Measurements from ENCODE around the gene SLC35B2. TPM values are rescaled to one million over a fixed set of nuclear protein-coding genes. Genes with fewer than 3 reads are reported as not detected.

Gene SLC35B2
- total RNA-seq, 1 experiment from 2014 or later, result 105 TPM

DNA sequence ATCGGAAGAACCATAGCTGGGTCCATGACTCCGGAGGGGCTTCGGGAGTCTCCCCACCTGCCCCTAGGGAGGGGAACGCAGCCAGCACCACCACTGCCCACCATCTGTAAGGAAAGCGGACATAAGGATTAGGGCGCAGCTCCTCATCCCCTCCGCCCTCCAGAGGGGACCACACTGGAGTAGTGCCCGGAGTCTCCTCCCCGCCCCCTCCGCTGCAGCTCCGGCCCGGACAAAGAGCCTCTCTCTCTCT lies 628 bp downstream of the SLC35B2 start:
- intact Hi-C loops (cut with micrococcal nuclease; ENCODE audit: unreplicated experiment), result loop anchor here (10.0 kb wide), 1 partner anchor 162 kb away; no protein-coding TSS in a partner anchor
- Histone ChIP-seq H3K27me3 (ENCODE audit: control insufficient read depth, insufficient read depth, low read length) (no peaks in the 10 kb centered on the region), H3K36me3 (ENCODE audit: control insufficient read depth, insufficient read depth, low read length) (peaks cover 22% of the 10 kb centered on the region), H3K9me3 (ENCODE audit: control insufficient read depth, insufficient read depth, low read depth, low read length) (no peaks in the 10 kb centered on the region), H3K27ac (ENCODE audit: low read length) (peak overlapping the region; percentile 83), H3K4me1 (ENCODE audit: control insufficient read depth, insufficient read depth, low read length) (peaks cover 41% of the 10 kb centered on the region), H3K4me3 (ENCODE audit: low read depth in 2 of 2, low read length in 2 of 2) (peak overlapping the region; percentile 87 to 95)
- DNase-seq (ENCODE audit: low read depth, low spot score), result no peak
- ChIA-PET CTCF (interaction anchor here (0.7 to 1.3 kb wide), 2 partner anchors 32 to 84 kb away, joined by 4 to 5 read pairs; no protein-coding TSS in a partner anchor), POLR2A (interaction anchor here (0.5 to 0.8 kb wide), 4 partner anchors 9 to 752 kb away, joined by 3 to 13 read pairs (median 5); no protein-coding TSS in a partner anchor)
- ATAC-seq, result no peak
- TF ChIP-seq, protein P1, sequence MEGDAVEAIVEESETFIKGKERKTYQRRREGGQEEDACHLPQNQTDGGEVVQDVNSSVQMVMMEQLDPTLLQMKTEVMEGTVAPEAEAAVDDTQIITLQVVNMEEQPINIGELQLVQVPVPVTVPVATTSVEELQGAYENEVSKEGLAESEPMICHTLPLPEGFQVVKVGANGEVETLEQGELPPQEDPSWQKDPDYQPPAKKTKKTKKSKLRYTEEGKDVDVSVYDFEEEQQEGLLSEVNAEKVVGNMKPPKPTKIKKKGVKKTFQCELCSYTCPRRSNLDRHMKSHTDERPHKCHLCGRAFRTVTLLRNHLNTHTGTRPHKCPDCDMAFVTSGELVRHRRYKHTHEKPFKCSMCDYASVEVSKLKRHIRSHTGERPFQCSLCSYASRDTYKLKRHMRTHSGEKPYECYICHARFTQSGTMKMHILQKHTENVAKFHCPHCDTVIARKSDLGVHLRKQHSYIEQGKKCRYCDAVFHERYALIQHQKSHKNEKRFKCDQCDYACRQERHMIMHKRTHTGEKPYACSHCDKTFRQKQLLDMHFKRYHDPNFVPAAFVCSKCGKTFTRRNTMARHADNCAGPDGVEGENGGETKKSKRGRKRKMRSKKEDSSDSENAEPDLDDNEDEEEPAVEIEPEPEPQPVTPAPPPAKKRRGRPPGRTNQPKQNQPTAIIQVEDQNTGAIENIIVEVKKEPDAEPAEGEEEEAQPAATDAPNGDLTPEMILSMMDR (IDR thresholded peaks at IDR 0.05), result no peak
- no peak for TF ChIP-seq SIN3A (IDR thresholded peaks at IDR 0.05; ENCODE audit: borderline replicate concordance, insufficient read depth, low read depth, low read length)
- TF ChIP-seq POLR2AphosphoS5 (IDR thresholded peaks at IDR 0.05; ENCODE audit: low read depth, low read length), result no peak
- TF ChIP-seq TCF7L2 (IDR thresholded peaks at IDR 0.05; ENCODE audit: low read depth, low read length), result 0 out of 2 replicates have a peak, but pooled peaks have one; percentile 3
- TF ChIP-seq REST (IDR thresholded peaks at IDR 0.05; ENCODE audit: insufficient read depth in 1 of 2, low read depth in 2 of 2, low read length in 1 of 2), result no peak
- no TSS peak for BruUV-seq (replicated peaks)
- in situ Hi-C loops (cut with HindIII; ENCODE audit: low pct_unique_long_range_greater_than_20kb, low sequenced_read_pairs), result no loop called here

DNA sequence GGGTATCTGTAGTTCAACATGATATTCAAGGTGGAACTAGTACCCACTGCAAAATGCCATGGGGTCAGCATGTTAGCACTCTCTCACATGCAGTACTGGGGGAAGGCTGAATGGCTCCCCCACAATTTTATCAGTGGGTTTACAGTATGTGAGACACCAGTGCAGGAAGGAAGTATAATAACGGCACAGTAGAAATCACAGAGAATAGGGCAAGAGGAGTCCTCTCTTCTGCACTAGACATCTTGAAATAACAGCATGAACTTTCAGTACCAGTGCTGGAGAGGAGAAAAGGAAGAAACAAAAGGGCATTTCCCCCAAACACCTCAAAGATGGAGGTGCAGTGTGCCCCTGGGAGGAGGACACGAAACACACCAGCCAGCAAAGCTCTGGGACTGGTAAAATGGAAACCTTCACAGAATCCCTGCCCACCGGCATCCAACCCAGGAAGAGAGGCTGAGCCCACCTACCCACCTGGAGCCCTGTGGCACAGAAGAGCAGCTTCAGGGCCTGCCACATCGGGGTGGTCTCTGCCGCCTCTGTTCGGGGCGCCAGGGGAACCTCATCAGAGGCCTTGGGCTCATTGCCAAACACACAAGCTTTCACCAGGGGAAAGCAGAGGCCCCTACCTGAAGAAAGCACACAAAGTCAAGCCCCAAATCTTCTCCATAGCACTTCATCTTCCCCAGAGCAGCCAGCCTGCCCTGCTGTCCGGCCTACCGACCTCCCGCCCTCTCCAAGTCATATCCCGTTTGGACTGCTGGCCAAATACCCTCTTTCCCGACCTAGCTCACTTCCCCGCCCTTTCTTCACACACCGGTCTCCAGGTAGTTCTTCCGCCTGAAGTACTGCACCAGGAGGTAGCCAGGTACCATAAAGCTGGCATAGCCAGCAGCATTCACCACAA lies 1.2 kb downstream of the SLC35B2 start:
- Histone ChIP-seq H3K4me1 (ENCODE audit: control insufficient read depth, insufficient read depth, low read length) (peaks cover 46% of the 10 kb centered on the region), H3K27ac (ENCODE audit: low read length) (peak overlapping the region; percentile 83), H3K27me3 (ENCODE audit: control insufficient read depth, insufficient read depth, low read length) (no peaks in the 10 kb centered on the region), H3K36me3 (ENCODE audit: control insufficient read depth, insufficient read depth, low read length) (peaks cover 28% of the 10 kb centered on the region), H3K9me3 (ENCODE audit: control insufficient read depth, insufficient read depth, low read depth, low read length) (no peaks in the 10 kb centered on the region), H3K4me3 (ENCODE audit: low read depth in 2 of 2, low read length in 2 of 2) (peak overlapping the region; percentile 87 to 95)
- no peak for DNase-seq (ENCODE audit: low read depth, low spot score)
- POLR2A ChIA-PET, result interaction anchor here (0.5 to 0.8 kb wide), 4 partner anchors 8 to 87 kb away, joined by 3 to 13 read pairs (median 4); no protein-coding TSS in a partner anchor
- in situ Hi-C loops (cut with HindIII; ENCODE audit: low pct_unique_long_range_greater_than_20kb, low sequenced_read_pairs), result no loop called here
- BruUV-seq (replicated peaks), result no TSS peak
- no peak for ATAC-seq
- CTCF ChIA-PET, result interaction anchor here (0.9 to 1.3 kb wide), 2 partner anchors 35 to 84 kb away, joined by 3 to 4 read pairs; no protein-coding TSS in a partner anchor
- TF ChIP-seq REST (IDR thresholded peaks at IDR 0.05; ENCODE audit: insufficient read depth in 1 of 2, low read depth in 2 of 2, low read length in 1 of 2), result no peak
- TF ChIP-seq TCF7L2 (IDR thresholded peaks at IDR 0.05; ENCODE audit: low read depth, low read length), result no peak
- TF ChIP-seq POLR2AphosphoS5 (IDR thresholded peaks at IDR 0.05; ENCODE audit: low read depth, low read length), result no peak
- TF ChIP-seq, protein P1 (IDR thresholded peaks at IDR 0.05), result no peak
- no peak for TF ChIP-seq SIN3A (IDR thresholded peaks at IDR 0.05; ENCODE audit: borderline replicate concordance, insufficient read depth, low read depth, low read length)
- intact Hi-C loops (cut with micrococcal nuclease; ENCODE audit: unreplicated experiment), result loop anchor here (10.0 kb wide), 1 partner anchor 161 kb away; no protein-coding TSS in a partner anchor

Data from Panc1 (cell line).